Aorta (tissue), 5 donors: ENCODE measurements around the gene IFNA5. TPM values are rescaled to one million over a fixed set of nuclear protein-coding genes. Genes with fewer than 3 reads are reported as not detected.

Source experiments
- ATAC-seq: fragments of 200-7000 bp; cut with Tn5 transposase; one replicate; pipeline ENCODE4 v1.9.1; 2022; ENCODE audit warnings: moderate library complexity; ENCODE audit not compliant: low FRiP score
- DNase-seq, 2 donors: peaks; one replicate each; pipeline ENCODE4 v3.0.0-alpha.2; 2020
- H3K27ac ChIP-seq, 2 donors: one replicate each; pipeline ENCODE4 v1.5.1; 2013; ENCODE audit warnings: low read length in 2 of 2, mild to moderate bottlenecking in 2 of 2, moderate library complexity in 2 of 2, control low read depth in 1 of 2, inconsistent platforms in 1 of 2, low read depth in 1 of 2
- H3K27me3 ChIP-seq, 2 donors: one replicate each; pipeline ENCODE4 v1.6.1; 2013; ENCODE audit warnings: control low read depth in 1 of 2, low read length in 1 of 2, mild to moderate bottlenecking in 1 of 2, moderate library complexity in 1 of 2; ENCODE audit not compliant: insufficient read depth in 2 of 2, control insufficient read depth in 1 of 2
- H3K36me3 ChIP-seq, 2 donors: one replicate each; pipeline ENCODE4 v1.6.1; 2013; ENCODE audit warnings: control low read depth in 1 of 2, low read length in 1 of 2, mild to moderate bottlenecking in 1 of 2; ENCODE audit not compliant: insufficient read depth in 2 of 2, control insufficient read depth in 1 of 2
- H3K4me1 ChIP-seq, 2 donors: one replicate each; pipeline ENCODE4 v1.6.1; 2013; ENCODE audit warnings: low read length in 2 of 2, control low read depth in 1 of 2, mild to moderate bottlenecking in 1 of 2, moderate library complexity in 1 of 2; ENCODE audit not compliant: insufficient read depth in 2 of 2, control insufficient read depth in 1 of 2
- H3K4me3 ChIP-seq, 2 donors: one replicate each; pipeline ENCODE4 v1.5.1; 2013; ENCODE audit warnings: low read length in 2 of 2, control low read depth in 1 of 2, mild to moderate bottlenecking in 1 of 2
- H3K9me3 ChIP-seq: one replicate; pipeline ENCODE4 v1.6.1; 2013; ENCODE audit warnings: mild to moderate bottlenecking, low read length; ENCODE audit not compliant: control insufficient read depth
- WGBS, 2 donors: extraction: QIAGEN DNeasy Blood & Tissue Kit; methylation state at CpG; one replicate each; pipeline ENCODE4 v1.1.7; 2013; 5-methylcytosine and 5-hydroxymethylcytosine counted together
- intact Hi-C, 2 donors: fragments of 100-400 bp; cut with DNase I; formaldehyde crosslinking; loops; one replicate each; pipeline versions ENCODE4 v1.14.2 to v1.15.0; 2022
- polyA plus RNA-seq, 2 donors: library from polyadenylated mRNA; stranded (reverse); fragments of 200-250 nt; gene quantifications; one replicate each; pipeline ENCODE4 v1.2.3, GENCODE V29; 2013
- total RNA-seq, 2 donors: library from RNA; stranded (reverse); fragmentation: NEBNext Ultra II Directional; extraction: Animal tissue kit (Norgen Biotek cat#: 25700); gene quantifications; one replicate each; pipeline ENCODE4 v1.2.1, GENCODE V29; 2021
- donor health status: healthy with polysubstance abuse.
- donor health status: Bipolar disorder and iron deficiency.
- donor health status: DM: no; HTN: no; CAD: no.
- donor health status: DM: no; HTN: no; CAD: no.
- donor health status: DM: yes; HTN: yes; CAD: no.

IFNA5 gene
- total and polyA plus RNA-seq, 4 donors, result 0.20 to 0.84 (median 0.39) TPM; not detected in 1

DNA sequence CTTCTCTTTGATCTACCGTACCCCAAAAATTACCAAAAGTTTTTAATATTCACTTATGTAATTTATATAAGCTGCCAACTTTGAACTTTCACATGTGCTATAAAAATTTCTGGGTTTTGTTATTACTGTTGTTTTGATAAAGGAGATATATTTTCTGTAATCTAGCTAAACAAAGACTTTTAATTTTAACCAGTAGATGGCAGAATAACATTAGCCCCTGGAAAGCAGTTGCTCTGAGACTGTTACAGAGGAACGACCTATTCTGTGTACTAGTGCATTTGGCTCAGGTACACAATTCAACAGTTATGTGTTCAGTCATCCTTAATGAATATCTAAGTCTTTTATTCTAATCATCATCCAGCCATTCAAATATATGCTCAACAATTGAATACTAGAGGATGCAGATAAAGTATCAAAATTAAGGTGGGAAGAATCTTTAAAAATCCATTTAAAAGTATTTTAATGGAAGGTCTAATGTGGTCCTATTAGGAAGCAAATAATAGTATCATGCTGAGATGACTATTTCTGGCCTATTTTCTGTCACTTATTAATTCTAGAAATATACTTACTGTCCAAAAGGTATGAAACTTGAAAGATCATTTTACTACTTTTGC is 21.5 kb upstream of the IFNA5 start:
- no peak for DNase-seq
- H3K27me3 ChIP-seq, result no peaks in the 10 kb centered on the region
- H3K4me1 ChIP-seq, result peaks cover 0 to 2% of the 10 kb centered on the region in 2 donors
- peak; percentile 79 for ATAC-seq
- H3K4me3 ChIP-seq, result no peak overlapping the region
- H3K36me3 ChIP-seq, result peaks cover 0 to 5% of the 10 kb centered on the region in 2 donors
- WGBS, 2 donors, result 24 to 36% methylated on average over 2 of the region's 2 CpGs
- no peaks in the 10 kb centered on the region for H3K9me3 ChIP-seq
- H3K27ac ChIP-seq, result no peak overlapping the region
- intact Hi-C loops, result loop anchor here in 1 of 2 donors (10.0 kb wide), 1 partner anchor 712 kb away; no protein-coding TSS in a partner anchor

DNA sequence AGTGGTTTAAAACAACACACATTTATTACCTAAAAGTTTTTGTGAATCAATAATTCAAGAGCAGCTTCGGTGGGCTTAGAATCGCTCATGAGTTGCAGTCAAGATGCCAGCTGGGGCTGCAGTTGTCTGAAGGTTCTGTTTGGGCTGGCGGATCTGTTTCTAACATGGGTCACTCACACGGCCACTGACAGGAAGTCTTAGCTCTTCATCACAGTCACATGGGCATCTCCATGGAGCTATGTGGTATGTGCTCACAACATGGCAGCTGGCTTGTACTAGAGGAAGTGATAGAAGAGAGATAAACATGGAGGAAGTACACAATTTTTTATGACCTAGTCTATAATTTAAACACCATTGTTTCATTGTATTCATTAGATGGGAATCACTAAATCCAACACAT is 18.9 kb upstream of the IFNA5 start:
- H3K4me3 ChIP-seq, result no peak overlapping the region
- no peaks in the 10 kb centered on the region for H3K4me1 ChIP-seq
- H3K27me3 ChIP-seq, result no peaks in the 10 kb centered on the region
- DNase-seq, result no peak
- no peak for ATAC-seq
- no peaks in the 10 kb centered on the region for H3K9me3 ChIP-seq
- intact Hi-C loops, result loop anchor here in 1 of 2 donors (5.0 to 10.0 kb wide), 2 partner anchors 463 to 709 kb away; no protein-coding TSS in a partner anchor
- no peak overlapping the region for H3K27ac ChIP-seq
- H3K36me3 ChIP-seq, result peaks cover 4 to 5% of the 10 kb centered on the region in 2 donors
- 73 to 74% methylated on average over 4 of the region's 4 CpGs for WGBS, 2 donors

DNA sequence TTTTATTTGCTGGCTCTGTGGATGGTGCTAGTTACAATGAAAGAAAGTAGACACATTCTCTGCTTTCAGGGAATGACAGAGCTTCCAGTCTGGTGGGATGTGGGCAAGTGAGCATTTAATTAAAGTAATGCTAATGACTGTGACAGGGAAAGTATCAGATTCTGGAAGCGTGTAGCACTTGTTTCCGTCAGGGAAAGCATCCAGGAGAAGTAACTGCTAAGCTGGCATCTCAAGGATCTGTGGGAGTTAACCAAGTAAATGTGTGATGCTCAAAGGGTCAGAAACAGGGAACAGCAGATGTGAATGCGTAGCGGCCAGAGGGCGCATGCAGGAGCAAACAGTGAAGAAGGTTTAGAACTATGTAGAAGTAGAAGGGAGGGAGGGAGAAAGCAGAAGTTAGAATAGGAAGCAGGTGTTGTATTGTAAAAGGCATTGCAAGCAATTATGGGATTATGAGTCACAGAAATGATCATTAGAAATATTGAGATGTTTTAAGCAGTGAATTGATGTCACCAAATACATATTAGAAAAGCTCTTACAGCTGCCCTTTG is 17.9 kb upstream of the IFNA5 start:
- peaks cover 4 to 5% of the 10 kb centered on the region in 2 donors for H3K36me3 ChIP-seq
- no peaks in the 10 kb centered on the region for H3K4me1 ChIP-seq
- no peak for DNase-seq
- intact Hi-C loops, result loop anchor here in 1 of 2 donors (5.0 to 10.0 kb wide), 2 partner anchors 464 to 708 kb away; no protein-coding TSS in a partner anchor
- ATAC-seq, result no peak
- H3K27me3 ChIP-seq, result no peaks in the 10 kb centered on the region
- H3K9me3 ChIP-seq, result no peaks in the 10 kb centered on the region
- H3K4me3 ChIP-seq, result no peak overlapping the region
- WGBS, 2 donors, result 86 to 89% methylated on average over 5 of the region's 5 CpGs
- no peak overlapping the region for H3K27ac ChIP-seq

DNA sequence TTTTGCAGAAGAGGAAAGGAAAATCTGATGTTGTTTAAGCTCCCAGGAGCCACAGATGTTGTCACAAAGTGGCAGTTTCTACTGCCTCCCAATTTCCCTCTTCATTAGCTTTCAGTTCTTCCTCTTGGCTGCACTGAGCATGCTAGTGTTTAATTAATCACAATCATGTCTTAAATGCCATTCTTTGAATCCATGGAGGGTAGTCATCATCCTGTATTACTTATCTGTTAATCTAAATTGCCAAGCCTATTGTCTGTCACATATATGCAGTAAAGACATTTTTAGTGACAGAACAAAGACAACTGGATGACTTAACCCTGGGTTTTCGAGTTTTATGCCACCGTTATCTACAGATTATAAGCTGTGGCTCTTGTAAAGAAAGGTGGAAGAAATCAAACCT is 15.4 kb upstream of the IFNA5 start:
- Histone ChIP-seq H3K36me3 (peaks cover 4 to 5% of the 10 kb centered on the region in 2 donors), H3K4me3 (no peak overlapping the region), H3K27me3 (no peaks in the 10 kb centered on the region), H3K27ac (no peak overlapping the region), H3K4me1 (no peaks in the 10 kb centered on the region), H3K9me3 (no peaks in the 10 kb centered on the region)
- WGBS, 2 donors, result 73 to 78% methylated on average over 2 of the region's 2 CpGs
- intact Hi-C loops, result loop anchor here in 1 of 2 donors (5.0 to 10.0 kb wide), 2 partner anchors 467 to 706 kb away; no protein-coding TSS in a partner anchor
- no peak for DNase-seq
- no peak for ATAC-seq

DNA sequence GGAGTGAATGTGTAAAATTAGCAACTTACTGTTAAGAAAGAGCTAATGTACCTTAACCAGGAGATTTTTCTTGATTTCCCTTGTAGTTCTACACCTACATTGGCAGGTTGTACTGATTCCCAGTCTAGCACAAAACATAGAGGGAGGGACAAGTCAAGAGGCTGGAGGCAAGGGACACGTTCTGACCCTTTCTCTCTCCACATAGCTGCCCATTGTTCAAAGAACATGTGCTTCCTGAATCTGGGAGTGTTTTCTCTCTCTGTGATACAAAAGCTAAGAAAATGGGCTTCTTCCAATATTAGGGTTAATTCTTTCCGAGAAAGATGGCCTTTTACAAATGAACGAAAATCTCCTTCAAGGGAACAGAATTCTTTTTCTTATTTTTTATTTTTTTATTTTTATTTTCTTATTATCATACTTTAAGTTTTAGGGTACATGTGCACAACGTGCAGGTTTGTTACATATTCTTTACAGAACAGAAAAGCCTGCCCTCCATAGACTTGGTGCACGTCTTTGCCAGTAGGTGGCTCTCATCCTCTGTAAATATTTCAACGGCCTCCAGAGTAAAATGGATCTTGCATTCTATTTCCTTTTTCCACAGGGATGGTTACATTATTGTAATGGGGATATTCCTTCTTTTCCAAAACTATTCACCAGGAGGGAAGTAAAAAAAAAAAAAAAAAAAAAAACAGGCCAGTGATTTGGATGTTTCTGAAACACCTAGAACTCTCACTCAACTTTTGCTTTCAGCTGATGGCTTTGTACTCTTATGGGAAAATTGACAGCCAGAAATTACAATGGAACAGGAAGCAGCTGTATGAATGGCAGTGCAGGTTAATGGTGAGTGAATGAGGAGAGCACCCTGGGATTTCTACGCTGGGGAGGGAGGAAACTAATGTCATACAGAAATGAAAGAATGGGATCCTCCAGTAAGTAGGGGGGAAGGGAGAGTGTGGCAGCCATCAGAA is 13.1 kb upstream of the IFNA5 start:
- H3K4me3 ChIP-seq, result no peak overlapping the region
- no peak overlapping the region for H3K27ac ChIP-seq
- no peaks in the 10 kb centered on the region for H3K27me3 ChIP-seq
- peaks cover 3 to 4% of the 10 kb centered on the region in 2 donors for H3K36me3 ChIP-seq
- WGBS, 2 donors, result 14 to 17% methylated on average over 7 of the region's 7 CpGs
- H3K9me3 ChIP-seq, result no peaks in the 10 kb centered on the region
- no peaks in the 10 kb centered on the region for H3K4me1 ChIP-seq
- ATAC-seq (peak; percentile 72), DNase-seq (peak in 1 of 2 donors; percentile 41)
- intact Hi-C loops, result loop anchor here (2.0 to 5.0 kb wide), 4 partner anchors 79 to 479 kb away; no protein-coding TSS in a partner anchor

DNA sequence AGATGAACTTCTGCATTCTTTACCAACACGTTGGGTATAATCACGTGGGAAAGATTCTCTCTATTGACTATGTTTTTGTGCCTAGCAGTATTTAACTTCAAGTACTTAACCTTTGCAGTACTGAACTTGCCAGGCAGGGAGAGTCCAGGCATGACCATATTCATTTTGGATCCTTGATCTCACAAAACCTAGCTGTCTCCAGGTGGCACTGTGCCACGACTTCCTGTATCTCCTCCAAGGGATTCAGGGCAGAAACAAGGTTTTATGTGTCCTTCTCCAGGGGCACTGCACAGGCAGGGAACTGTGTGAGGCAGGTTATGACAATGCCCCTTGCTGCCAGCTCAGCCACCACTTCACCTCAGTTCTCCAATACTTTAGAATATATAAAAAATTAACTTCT is 11.7 kb upstream of the IFNA5 start:
- intact Hi-C loops, result loop anchor here (5.0 kb wide), 3 partner anchors 135 to 480 kb away; no protein-coding TSS in a partner anchor
- ATAC-seq, result no peak
- Histone ChIP-seq H3K36me3 (peaks cover 0 to 4% of the 10 kb centered on the region in 2 donors), H3K9me3 (no peaks in the 10 kb centered on the region), H3K27ac (no peak overlapping the region), H3K4me1 (no peaks in the 10 kb centered on the region), H3K27me3 (no peaks in the 10 kb centered on the region), H3K4me3 (no peak overlapping the region)
- DNase-seq, result no peak
- WGBS, 2 donors, result 19 to 20% methylated on average over 3 of the region's 3 CpGs

DNA sequence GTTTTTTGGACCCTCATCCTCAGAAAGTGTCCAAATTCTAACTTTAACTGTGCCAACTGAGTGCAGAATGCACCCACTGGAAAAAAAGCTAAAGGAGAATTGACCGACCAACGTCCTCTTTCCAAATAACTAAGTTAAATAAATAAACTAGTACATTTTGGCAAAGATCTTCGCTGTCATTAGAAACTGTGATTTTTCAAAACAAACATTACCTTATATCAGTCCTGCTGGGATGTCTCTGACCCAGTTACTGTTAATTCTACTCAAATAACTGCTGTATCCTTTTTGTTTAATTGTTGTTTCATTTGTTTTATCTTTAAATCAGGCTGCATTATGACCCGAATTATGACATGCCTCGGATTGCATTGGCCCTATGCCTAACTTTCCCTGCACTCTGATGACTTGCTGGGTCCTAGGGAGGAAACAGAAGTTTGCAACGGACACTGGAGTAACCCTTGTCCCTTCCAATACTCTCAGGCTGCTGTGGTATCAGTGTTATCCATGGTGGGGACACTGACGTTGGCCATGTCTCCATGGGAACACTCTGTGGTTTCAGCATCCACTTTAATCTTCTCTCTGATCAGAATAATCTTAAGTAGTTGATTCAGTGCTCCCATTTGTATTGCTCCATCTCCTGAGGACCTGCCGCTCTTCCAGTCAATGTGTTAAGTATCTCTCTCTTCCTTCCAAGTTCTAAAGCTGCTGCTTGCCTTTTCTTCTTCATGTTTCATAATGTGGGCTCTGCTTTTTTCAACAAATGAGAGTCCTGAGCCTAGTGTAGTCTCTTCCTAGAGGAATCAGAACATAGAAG is 11.1 kb upstream of the IFNA5 start:
- no peak for DNase-seq
- H3K27me3 ChIP-seq, result no peaks in the 10 kb centered on the region
- H3K4me3 ChIP-seq, result no peak overlapping the region
- WGBS, 2 donors, result 18 to 23% methylated on average over 8 of the region's 8 CpGs
- H3K4me1 ChIP-seq, result no peaks in the 10 kb centered on the region
- no peaks in the 10 kb centered on the region for H3K9me3 ChIP-seq
- H3K36me3 ChIP-seq, result peaks cover 0 to under 1% of the 10 kb centered on the region in 2 donors
- ATAC-seq, result no peak
- no peak overlapping the region for H3K27ac ChIP-seq
- intact Hi-C loops, result loop anchor here (5.0 kb wide), 3 partner anchors 136 to 481 kb away; no protein-coding TSS in a partner anchor

DNA sequence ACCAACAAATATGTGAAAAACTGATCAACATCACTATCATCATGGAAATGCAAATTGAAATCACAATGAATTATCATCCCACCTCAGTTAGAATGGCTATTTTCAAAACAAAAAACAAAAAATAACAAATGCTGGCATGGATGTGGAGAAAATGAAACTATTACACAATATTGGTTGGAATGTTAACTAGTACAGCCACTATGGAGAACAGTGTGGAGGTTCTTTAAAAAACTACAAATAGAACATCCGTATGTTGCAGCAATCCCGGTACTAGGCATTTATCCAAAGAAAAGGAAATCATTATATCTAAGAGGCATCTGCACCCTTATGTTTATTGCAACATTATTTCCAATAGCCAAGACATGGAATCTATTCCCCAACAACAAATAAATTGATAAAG is 9.0 kb upstream of the IFNA5 start:
- 75 to 77% methylated on average over 2 of the region's 2 CpGs for WGBS, 2 donors
- ATAC-seq (no peak), DNase-seq (no peak)
- H3K9me3 ChIP-seq, result no peaks in the 10 kb centered on the region
- H3K27ac ChIP-seq, result no peak overlapping the region
- no peak overlapping the region for H3K4me3 ChIP-seq
- no peaks in the 10 kb centered on the region for H3K4me1 ChIP-seq
- no peaks in the 10 kb centered on the region for H3K27me3 ChIP-seq
- intact Hi-C loops, result no loop called here
- no peaks in the 10 kb centered on the region for H3K36me3 ChIP-seq
